Measurements from ENCODE around the gene SCUBE3.

DNA sequence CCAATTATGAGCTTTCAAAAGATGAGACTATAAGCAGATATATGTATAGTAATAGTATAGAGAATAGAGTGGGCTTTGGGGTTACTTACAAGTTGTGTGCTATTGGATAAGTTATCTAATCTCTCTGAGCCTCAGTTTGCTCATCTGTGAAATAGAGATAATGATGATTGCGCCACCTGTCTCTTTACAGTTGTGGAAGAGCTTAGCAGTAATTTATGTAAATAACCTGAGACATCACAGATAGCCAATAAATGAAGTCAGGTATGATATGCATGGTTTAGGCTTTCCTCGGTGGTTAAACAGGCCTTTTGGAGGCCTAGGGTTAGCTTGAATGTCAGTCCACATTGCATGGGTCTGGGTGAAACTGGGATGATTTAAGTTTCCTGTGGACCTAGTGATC is 29.8 kb upstream of the SCUBE3 start:
- TF ChIP-seq, protein P1, sequence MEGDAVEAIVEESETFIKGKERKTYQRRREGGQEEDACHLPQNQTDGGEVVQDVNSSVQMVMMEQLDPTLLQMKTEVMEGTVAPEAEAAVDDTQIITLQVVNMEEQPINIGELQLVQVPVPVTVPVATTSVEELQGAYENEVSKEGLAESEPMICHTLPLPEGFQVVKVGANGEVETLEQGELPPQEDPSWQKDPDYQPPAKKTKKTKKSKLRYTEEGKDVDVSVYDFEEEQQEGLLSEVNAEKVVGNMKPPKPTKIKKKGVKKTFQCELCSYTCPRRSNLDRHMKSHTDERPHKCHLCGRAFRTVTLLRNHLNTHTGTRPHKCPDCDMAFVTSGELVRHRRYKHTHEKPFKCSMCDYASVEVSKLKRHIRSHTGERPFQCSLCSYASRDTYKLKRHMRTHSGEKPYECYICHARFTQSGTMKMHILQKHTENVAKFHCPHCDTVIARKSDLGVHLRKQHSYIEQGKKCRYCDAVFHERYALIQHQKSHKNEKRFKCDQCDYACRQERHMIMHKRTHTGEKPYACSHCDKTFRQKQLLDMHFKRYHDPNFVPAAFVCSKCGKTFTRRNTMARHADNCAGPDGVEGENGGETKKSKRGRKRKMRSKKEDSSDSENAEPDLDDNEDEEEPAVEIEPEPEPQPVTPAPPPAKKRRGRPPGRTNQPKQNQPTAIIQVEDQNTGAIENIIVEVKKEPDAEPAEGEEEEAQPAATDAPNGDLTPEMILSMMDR (IDR thresholded peaks at IDR 0.05): no peak
- no peak for TF ChIP-seq POLR2A (IDR thresholded peaks at IDR 0.05)
